ENCODE results near the gene ACSL3. TPM values are rescaled to one million over a fixed set of nuclear protein-coding genes. Genes with fewer than 3 reads are reported as not detected.

Gene ACSL3
- total RNA-seq, 2 experiments from 2014 or later, result 64.0 to 66.2 TPM

GRCh38 chr2:222927600-222927999, 66.8 kb downstream of the ACSL3 start:
- Mint-ChIP-seq H3K9me3 (no peaks in the 10 kb centered on the region), H3K27me3 (no peaks in the 10 kb centered on the region), H3K4me3 (no peak overlapping the region), H3K36me3 (peaks cover 21% of the 10 kb centered on the region), H3K27ac (no peak overlapping the region), H3K4me1 (no peaks in the 10 kb centered on the region)
- no peak for DNase-seq

DNA sequence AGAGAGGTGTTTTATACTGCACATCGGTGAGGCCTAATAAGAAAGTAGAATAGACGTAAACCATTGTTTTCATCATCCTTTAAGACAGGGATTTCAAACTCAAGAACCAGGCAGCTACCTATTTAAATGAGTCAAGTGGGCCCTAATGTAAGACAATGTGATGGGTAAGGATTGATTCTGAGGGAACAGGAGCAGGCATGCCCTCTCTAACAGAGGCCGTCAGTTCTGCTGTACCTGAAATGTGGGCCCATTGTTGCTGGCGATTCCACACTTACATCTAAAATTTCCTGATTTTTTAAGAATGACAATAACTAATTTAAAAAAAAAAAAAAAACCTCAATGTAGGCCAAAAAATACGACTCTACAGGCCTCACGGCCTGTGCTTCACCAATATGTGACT, 67.5 kb downstream of the ACSL3 start:
- Mint-ChIP-seq H3K36me3 (peaks cover 24% of the 10 kb centered on the region), H3K4me1 (no peaks in the 10 kb centered on the region), H3K27me3 (no peaks in the 10 kb centered on the region), H3K27ac (no peak overlapping the region), H3K9me3 (no peaks in the 10 kb centered on the region), H3K4me3 (no peak overlapping the region)
- DNase-seq, result no peak

- H3K4me1 Mint-ChIP-seq, result no peaks in the 10 kb centered on the region
- H3K9me3 Mint-ChIP-seq, result peaks cover 1% of the 10 kb centered on the region
- no peaks in the 10 kb centered on the region for H3K27me3 Mint-ChIP-seq
- H3K36me3 Mint-ChIP-seq, result peaks cover 40% of the 10 kb centered on the region
- no peak overlapping the region for H3K27ac Mint-ChIP-seq
- no peak for DNase-seq
- H3K4me3 Mint-ChIP-seq, result no peak overlapping the region
Measured at GRCh38 chr2:222930862-222931261, 70.0 kb downstream of the ACSL3 start.

GRCh38 chr2:222931659-222932058, 70.8 kb downstream of the ACSL3 start:
- H3K4me3 Mint-ChIP-seq, result no peak overlapping the region
- H3K27ac Mint-ChIP-seq, result no peak overlapping the region
- peaks cover 5% of the 10 kb centered on the region for H3K9me3 Mint-ChIP-seq
- H3K27me3 Mint-ChIP-seq, result no peaks in the 10 kb centered on the region
- peaks cover 45% of the 10 kb centered on the region for H3K36me3 Mint-ChIP-seq
- no peak for DNase-seq
- no peaks in the 10 kb centered on the region for H3K4me1 Mint-ChIP-seq

- no peak for DNase-seq
- Mint-ChIP-seq H3K36me3 (peaks cover 60% of the 10 kb centered on the region), H3K4me3 (no peak overlapping the region), H3K27me3 (no peaks in the 10 kb centered on the region), H3K4me1 (no peaks in the 10 kb centered on the region), H3K27ac (no peak overlapping the region), H3K9me3 (peaks cover 14% of the 10 kb centered on the region)
Measured at GRCh38 chr2:222933458-222933857, 72.6 kb downstream of the ACSL3 start.

- Mint-ChIP-seq H3K36me3 (peaks cover 65% of the 10 kb centered on the region), H3K9me3 (peaks cover 14% of the 10 kb centered on the region), H3K4me3 (no peak overlapping the region)
Measured at GRCh38 chr2:222935688-222936298, 75.0 kb downstream of the ACSL3 start.

DNA sequence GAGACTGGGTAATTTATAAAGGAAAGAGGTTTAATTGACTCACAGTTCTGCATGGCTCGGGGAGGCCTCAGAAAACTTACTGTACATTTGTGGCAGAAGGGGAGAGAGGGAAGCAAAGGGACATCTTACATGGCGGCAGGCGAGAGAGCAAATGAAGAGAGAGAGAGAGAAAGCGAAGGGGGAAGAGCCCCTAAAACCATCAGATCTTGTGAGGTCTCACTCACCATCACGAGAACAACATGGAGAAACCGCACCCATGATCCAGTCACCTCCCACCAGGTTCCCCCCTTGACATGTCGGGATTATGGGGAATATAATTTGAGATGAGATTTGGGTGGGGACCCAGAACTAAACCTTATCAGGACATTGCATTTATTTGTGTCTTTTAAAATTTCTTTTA, 75.9 kb downstream of the ACSL3 start:
- Mint-ChIP-seq H3K4me3 (no peak overlapping the region), H3K9me3 (peaks cover 14% of the 10 kb centered on the region), H3K36me3 (peaks cover 65% of the 10 kb centered on the region), H3K27ac (no peak overlapping the region), H3K4me1 (no peaks in the 10 kb centered on the region), H3K27me3 (no peaks in the 10 kb centered on the region)
- DNase-seq, result no peak

More at GRCh38 chr2:222935688-222936298, 75.0 kb downstream of the ACSL3 start:
- Mint-ChIP-seq H3K4me1 (no peaks in the 10 kb centered on the region), H3K27ac (no peak overlapping the region), H3K27me3 (no peaks in the 10 kb centered on the region)
- DNase-seq, result no peak

DNA sequence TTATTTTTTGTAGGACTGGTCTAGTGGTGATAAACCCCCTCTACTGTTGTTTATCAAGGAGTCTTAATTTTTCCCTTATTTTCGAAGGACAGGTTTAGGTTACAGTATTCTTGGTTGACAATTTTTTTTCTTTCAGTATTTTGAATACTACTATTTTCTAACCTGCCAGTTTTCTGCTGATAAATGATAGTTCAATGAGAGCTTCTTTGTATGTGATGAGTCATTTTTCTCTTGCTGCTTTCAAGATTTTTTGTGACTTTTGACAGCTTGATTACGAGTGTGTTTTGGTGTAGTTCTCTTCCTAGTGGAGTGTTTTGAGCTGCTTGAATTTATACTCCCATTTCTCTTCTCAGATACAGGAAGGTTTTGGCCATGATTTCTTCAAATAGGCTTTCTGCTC, 77.5 kb downstream of the ACSL3 start:
- DNase-seq, result no peak
- no peak overlapping the region for H3K27ac Mint-ChIP-seq
- H3K4me1 Mint-ChIP-seq, result peaks cover 7% of the 10 kb centered on the region
- H3K9me3 Mint-ChIP-seq, result peaks cover 14% of the 10 kb centered on the region
- peaks cover 60% of the 10 kb centered on the region for H3K36me3 Mint-ChIP-seq
- no peaks in the 10 kb centered on the region for H3K27me3 Mint-ChIP-seq
- H3K4me3 Mint-ChIP-seq, result no peak overlapping the region

DNA sequence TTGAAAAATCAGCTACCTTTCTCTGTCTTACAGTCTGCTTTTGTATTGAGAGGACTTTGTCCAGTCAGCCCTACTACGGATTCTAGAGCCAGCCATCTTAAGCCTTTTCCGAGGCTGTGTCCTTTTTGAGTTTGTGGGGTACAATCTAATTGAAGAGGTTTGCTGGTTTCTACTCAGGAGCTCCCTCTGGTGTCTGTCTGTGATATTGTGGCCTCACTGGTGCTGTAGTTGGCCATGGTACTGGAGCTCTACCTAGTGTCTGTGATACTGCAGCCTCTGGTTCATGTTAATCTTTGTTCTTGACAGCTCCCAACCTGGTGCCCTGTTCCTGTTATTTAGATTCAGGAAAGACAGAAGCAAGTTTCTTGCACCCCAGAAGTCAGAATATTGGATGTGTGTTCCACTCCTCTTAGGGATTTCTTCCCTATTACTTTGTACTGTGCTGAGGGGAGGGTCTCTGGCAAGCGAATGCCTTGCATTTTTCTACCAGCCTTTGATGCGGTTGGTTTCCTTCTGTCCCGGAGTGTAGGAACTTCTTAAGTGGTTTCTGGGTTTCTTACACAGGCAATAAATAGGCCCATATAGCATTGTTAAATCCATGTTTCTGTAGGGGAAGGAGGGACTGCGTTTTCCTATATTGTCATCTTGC, 78.5 kb downstream of the ACSL3 start:
- Mint-ChIP-seq H3K9me3 (peaks cover 14% of the 10 kb centered on the region), H3K4me1 (peaks cover 17% of the 10 kb centered on the region), H3K27ac (no peak overlapping the region), H3K4me3 (no peak overlapping the region), H3K27me3 (no peaks in the 10 kb centered on the region), H3K36me3 (peaks cover 55% of the 10 kb centered on the region)
- DNase-seq, result peak; percentile 59

GRCh38 chr2:222939979-222940378, 79.1 kb downstream of the ACSL3 start:
- peaks cover 49% of the 10 kb centered on the region for H3K36me3 Mint-ChIP-seq
- H3K27ac Mint-ChIP-seq, result no peak overlapping the region
- H3K4me3 Mint-ChIP-seq, result no peak overlapping the region
- no peak for DNase-seq
- H3K9me3 Mint-ChIP-seq, result peaks cover 14% of the 10 kb centered on the region
- H3K27me3 Mint-ChIP-seq, result no peaks in the 10 kb centered on the region
- H3K4me1 Mint-ChIP-seq, result peaks cover 21% of the 10 kb centered on the region

- Mint-ChIP-seq H3K27me3 (no peaks in the 10 kb centered on the region), H3K4me1 (peaks cover 29% of the 10 kb centered on the region), H3K36me3 (peaks cover 36% of the 10 kb centered on the region), H3K4me3 (no peak overlapping the region), H3K9me3 (peaks cover 10% of the 10 kb centered on the region), H3K27ac (no peak overlapping the region)
- no peak for DNase-seq
Measured at GRCh38 chr2:222941510-222942032, 80.7 kb downstream of the ACSL3 start.

GRCh38 chr2:222942561-222942960, 81.7 kb downstream of the ACSL3 start:
- H3K36me3 Mint-ChIP-seq, result peaks cover 26% of the 10 kb centered on the region
- no peak for DNase-seq
- H3K4me3 Mint-ChIP-seq, result no peak overlapping the region
- H3K27me3 Mint-ChIP-seq, result no peaks in the 10 kb centered on the region
- H3K27ac Mint-ChIP-seq, result no peak overlapping the region
- H3K4me1 Mint-ChIP-seq, result peaks cover 29% of the 10 kb centered on the region
- H3K9me3 Mint-ChIP-seq, result peaks cover 3% of the 10 kb centered on the region

DNA sequence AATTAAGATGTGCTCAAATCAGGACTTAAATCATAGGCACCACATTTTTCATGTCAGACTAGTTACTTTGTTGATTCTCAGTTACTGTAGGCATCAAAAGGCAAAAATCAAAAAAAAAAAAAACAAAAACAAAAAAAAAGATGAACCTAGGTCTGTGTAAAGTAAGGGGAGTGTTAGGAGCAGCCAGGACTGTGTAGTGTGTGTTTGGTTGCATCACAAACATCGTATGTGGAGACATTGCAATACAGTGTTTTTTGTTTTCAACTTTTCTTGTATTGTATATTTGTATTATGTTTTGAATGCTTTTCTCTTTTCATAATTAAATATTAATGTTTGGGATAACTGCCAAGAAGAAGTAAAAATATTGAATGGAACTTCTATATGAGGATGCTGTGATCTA, 82.1 kb downstream of the ACSL3 start:
- DNase-seq, result no peak
- peak overlapping the region; percentile 32 for H3K4me3 Mint-ChIP-seq
- H3K27ac Mint-ChIP-seq, result peak overlapping the region; percentile 80
- H3K27me3 Mint-ChIP-seq, result no peaks in the 10 kb centered on the region
- peaks cover 29% of the 10 kb centered on the region for H3K4me1 Mint-ChIP-seq
- peaks cover 23% of the 10 kb centered on the region for H3K36me3 Mint-ChIP-seq
- H3K9me3 Mint-ChIP-seq, result no peaks in the 10 kb centered on the region

- peak overlapping the region; percentile 80 for H3K27ac Mint-ChIP-seq
- peaks cover 17% of the 10 kb centered on the region for H3K36me3 Mint-ChIP-seq
- H3K27me3 Mint-ChIP-seq, result no peaks in the 10 kb centered on the region
- no peaks in the 10 kb centered on the region for H3K9me3 Mint-ChIP-seq
- peaks cover 29% of the 10 kb centered on the region for H3K4me1 Mint-ChIP-seq
- DNase-seq, result no peak
- H3K4me3 Mint-ChIP-seq, result no peak overlapping the region
Measured at GRCh38 chr2:222943820-222944219, 83.0 kb downstream of the ACSL3 start.

- Mint-ChIP-seq H3K4me3 (no peak overlapping the region), H3K4me1 (peaks cover 29% of the 10 kb centered on the region), H3K27me3 (no peaks in the 10 kb centered on the region), H3K27ac (no peak overlapping the region), H3K36me3 (peaks cover 11% of the 10 kb centered on the region), H3K9me3 (no peaks in the 10 kb centered on the region)
- no peak for DNase-seq
Measured at GRCh38 chr2:222944552-222944951, 83.7 kb downstream of the ACSL3 start.
